Measurements from ENCODE around the gene CYFIP1.

- TF ChIP-seq CTCF (IDR thresholded peaks at IDR 0.05 in 2 of 3, conservative IDR thresholded peaks at IDR 0.05 in 1 of 3; ENCODE audit: borderline replicate concordance in 1 of 3, insufficient read depth in 1 of 3, low read depth in 2 of 3, low read length in 2 of 3): no peak
- TF ChIP-seq POLR2A (IDR thresholded peaks at IDR 0.05; ENCODE audit: borderline replicate concordance, extremely low read depth, insufficient read depth, insufficient read length): no peak
- no peak for TF ChIP-seq MAX (IDR thresholded peaks at IDR 0.05)
These were observed 90.9 kb downstream of the CYFIP1 start for GRCh38 chr15:22889146-22889818.

Measured in HCT116 (cell line).